GM23248 (cell line): ENCODE data around the gene BTAF1. TPM values are rescaled to one million over a fixed set of nuclear protein-coding genes. Genes with fewer than 3 reads are reported as not detected.

ENCODE experiments used
- DNase-seq: peaks from one replicate; pipeline ENCODE4 v3.0.0-alpha.2; 2015
- H2AFZ ChIP-seq: fragments of 200-600 bp; sonication (generic); 2 replicates; pipeline ENCODE4 v1.6.1; 2016; ENCODE audit warnings: antibody characterized with exemption
- H3F3A ChIP-seq: fragments of 200-600 bp; sonication (generic); 2 replicates; pipeline ENCODE4 v1.6.1; 2016; ENCODE audit warnings: mild to moderate bottlenecking, antibody characterized with exemption, mixed run types; ENCODE audit not compliant: insufficient read depth
- H3K27ac ChIP-seq: fragments of 200-600 bp; sonication (generic); 2 replicates; pipeline ENCODE4 v1.5.1; 2016; ENCODE audit warnings: mild to moderate bottlenecking
- H3K27me3 ChIP-seq: fragments of 200-600 bp; sonication (generic); replicated peaks from 2 replicates; pipeline ENCODE4 v1.6.1; 2016; ENCODE audit warnings: mild to moderate bottlenecking; ENCODE audit not compliant: insufficient read depth
- H3K36me3 ChIP-seq: fragments of 200-600 bp; sonication (generic); 2 replicates; pipeline ENCODE4 v1.6.1; 2016; ENCODE audit warnings: low read depth, mild to moderate bottlenecking
- H3K4me1 ChIP-seq: fragments of 200-600 bp; sonication (generic); 2 replicates; pipeline ENCODE4 v1.6.1; 2016; ENCODE audit warnings: mild to moderate bottlenecking; ENCODE audit not compliant: insufficient read depth
- H3K4me2 ChIP-seq: fragments of 200-600 bp; sonication (generic); one replicate; pipeline ENCODE4 v1.6.1; 2016; ENCODE audit warnings: mild to moderate bottlenecking; ENCODE audit not compliant: unreplicated experiment
- H3K4me3 ChIP-seq: fragments of 200-600 bp; sonication (generic); 2 replicates; pipeline ENCODE4 v1.5.1; 2016; ENCODE audit warnings: mild to moderate bottlenecking
- H3K79me2 ChIP-seq: fragments of 200-600 bp; sonication (generic); 2 replicates; pipeline ENCODE4 v1.6.1; 2016; ENCODE audit warnings: mild to moderate bottlenecking; ENCODE audit not compliant: insufficient read depth
- H3K9ac ChIP-seq: fragments of 200-600 bp; sonication (generic); 2 replicates; pipeline ENCODE4 v1.6.1; 2016; ENCODE audit warnings: mild to moderate bottlenecking
- H3K9me2 ChIP-seq: fragments of 200-600 bp; sonication (generic); 2 replicates; pipeline ENCODE4 v1.6.1; 2016; ENCODE audit warnings: mixed run types, mild to moderate bottlenecking, moderate library complexity; ENCODE audit not compliant: insufficient read depth
- H3K9me3 ChIP-seq: fragments of 200-600 bp; sonication (generic); one replicate; pipeline ENCODE4 v1.6.1; 2017; ENCODE audit warnings: low read depth
- H4K20me1 ChIP-seq: fragments of 200-600 bp; sonication (generic); 2 replicates; pipeline ENCODE4 v1.6.0; 2016; ENCODE audit not compliant: insufficient read depth
- EZH2 ChIP-seq: fragments of 200-600 bp; sonication (generic); IDR thresholded peaks from 2 replicates; pipeline ENCODE4 v1.6.1; 2018; ENCODE audit warnings: antibody characterized with exemption, mild to moderate bottlenecking; ENCODE audit not compliant: insufficient read depth, poor library complexity, severe bottlenecking
- EZH2phosphoT487 ChIP-seq: fragments of 200-600 bp; sonication (generic); IDR thresholded peaks from 2 replicates; pipeline ENCODE4 v1.6.1; 2018; ENCODE audit warnings: antibody characterized with exemption, moderate library complexity, mild to moderate bottlenecking, low read depth; ENCODE audit not compliant: insufficient read depth
- whole genome bisulfite sequencing, 2 experiments: methylation state at CpG; one replicate each; pipeline ENCODE4 v1.1.6; 2015 to 2017; ENCODE audit warnings: low lambda C conversion rate in 2 of 2, low coverage in 1 of 2; ENCODE audit errors: missing lambda C conversion rate in 2 of 2; 5-methylcytosine and 5-hydroxymethylcytosine counted together
- in situ Hi-C: fragments of 300-500 bp; cut with MboI; formaldehyde crosslinking; loops from 2 replicates; pipeline ENCODE4 v1.15.0; 2020
- polyA plus RNA-seq: library from polyadenylated mRNA; unstranded; fragments of >200 nt; fragmentation: Nextera tagmentation; extraction: Ambion mirVana; gene quantifications from 2 replicates; pipeline ENCODE4 v1.2.1, GENCODE V29; 2016
- total RNA-seq: library from RNA; depleted of rRNA; stranded (reverse); fragments of >200 nt; shearing (Covaris generic); gene quantifications from 2 replicates; pipeline ENCODE4 v1.2.3, GENCODE V29; 2014

BTAF1 gene
- total and polyA plus RNA-seq, 2 experiments from 2014 or later: 17.0 to 29.2 TPM

DNA sequence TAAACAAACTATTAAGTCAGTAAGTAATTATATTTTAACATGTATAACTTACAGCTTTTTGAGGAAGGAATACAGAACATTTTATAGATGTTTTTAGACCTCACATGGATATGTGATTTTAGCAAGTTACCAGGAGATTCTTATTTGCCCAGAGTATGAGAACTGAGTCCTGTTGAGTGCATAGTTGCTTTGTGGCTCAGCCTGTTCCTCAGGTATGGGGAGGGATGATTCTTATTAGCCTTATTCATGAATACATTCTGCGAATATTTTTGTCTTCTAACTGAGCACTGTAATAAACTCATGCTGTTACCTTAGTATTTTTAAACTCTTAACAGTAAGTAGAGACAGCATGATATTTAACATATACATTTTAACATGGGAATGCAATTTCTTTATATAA, 17.9 kb downstream of the BTAF1 start:
- no peaks in the 10 kb centered on the region for H3K27me3 ChIP-seq
- H3K9me2 ChIP-seq: no peaks in the 10 kb centered on the region
- no peak overlapping the region for H2AFZ ChIP-seq
- no peak for DNase-seq
- no peaks in the 10 kb centered on the region for H3K9me3 ChIP-seq
- peaks cover 17% of the 10 kb centered on the region for H3K36me3 ChIP-seq
- no peak overlapping the region for H3K27ac ChIP-seq
- no peak overlapping the region for H3K9ac ChIP-seq
- TF ChIP-seq EZH2 (no peak), EZH2phosphoT487 (no peak)
- no peak overlapping the region for H3K4me2 ChIP-seq
- WGBS, 2 experiments: 100% methylated on average over 1 of the region's 1 CpG
- no peak overlapping the region for H3K4me3 ChIP-seq
- peaks cover 90% of the 10 kb centered on the region for H3K79me2 ChIP-seq
- H3F3A ChIP-seq: peaks cover 16% of the 10 kb centered on the region
- peaks cover 9% of the 10 kb centered on the region for H3K4me1 ChIP-seq
- peaks cover 3% of the 10 kb centered on the region; the same call in 1 of the 2 replicates for H4K20me1 ChIP-seq
- in situ Hi-C loops: no loop called here

DNA sequence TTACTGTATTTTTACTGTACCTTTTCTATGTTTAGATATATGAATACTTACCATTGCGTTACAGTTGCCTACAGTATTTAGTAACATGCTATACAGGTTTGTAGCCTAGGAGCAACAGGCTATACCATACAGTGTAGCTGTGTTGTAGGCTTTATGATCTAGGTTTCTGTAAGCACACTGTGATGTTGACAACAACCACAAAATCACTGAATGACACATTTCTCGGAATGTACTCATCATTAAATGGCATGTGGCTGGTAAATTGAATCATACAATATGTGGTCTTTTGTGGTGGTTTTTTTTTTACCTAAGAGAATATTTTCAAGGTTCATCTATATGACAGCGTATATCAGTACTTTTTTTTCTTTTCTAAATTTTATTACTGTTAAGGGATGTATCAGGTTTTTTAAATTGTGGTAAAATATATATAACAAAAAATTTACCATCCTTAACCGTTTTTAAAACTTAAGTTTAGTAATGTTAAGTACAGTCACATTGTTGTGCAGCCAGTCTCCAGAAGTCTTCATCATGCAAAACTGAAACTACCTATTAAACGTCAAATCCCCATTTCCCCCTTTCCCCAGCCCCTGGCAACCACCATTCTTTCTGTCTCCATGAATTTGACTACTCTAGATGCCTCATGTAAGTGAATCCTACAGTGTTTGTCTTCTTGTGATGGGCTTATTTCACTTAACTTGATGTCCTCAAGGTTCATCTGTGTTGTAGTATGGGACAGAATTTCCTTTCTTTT, 21.5 kb downstream of the BTAF1 start:
- Histone ChIP-seq H3K79me2 (peaks cover 88% of the 10 kb centered on the region), H4K20me1 (0 out of 2 replicates have a peak, but pooled peaks cover 3% of the 10 kb centered on the region), H3K9me2 (no peaks in the 10 kb centered on the region), H3K9ac (no peak overlapping the region), H3K9me3 (no peaks in the 10 kb centered on the region), H2AFZ (no peak overlapping the region), H3K27ac (peak overlapping the region; percentile 54), H3K36me3 (peaks cover 21% of the 10 kb centered on the region), H3K4me1 (peaks cover 9% of the 10 kb centered on the region), H3K4me2 (no peak overlapping the region), H3K27me3 (no peaks in the 10 kb centered on the region), H3K4me3 (no peak overlapping the region), H3F3A (peaks cover 16% of the 10 kb centered on the region)
- in situ Hi-C loops: no loop called here
- no peak for TF ChIP-seq EZH2
- no peak for TF ChIP-seq EZH2phosphoT487
- DNase-seq: peak; percentile 74
- WGBS, 2 experiments: 70 to 71% methylated on average over 5 of the region's 5 CpGs

DNA sequence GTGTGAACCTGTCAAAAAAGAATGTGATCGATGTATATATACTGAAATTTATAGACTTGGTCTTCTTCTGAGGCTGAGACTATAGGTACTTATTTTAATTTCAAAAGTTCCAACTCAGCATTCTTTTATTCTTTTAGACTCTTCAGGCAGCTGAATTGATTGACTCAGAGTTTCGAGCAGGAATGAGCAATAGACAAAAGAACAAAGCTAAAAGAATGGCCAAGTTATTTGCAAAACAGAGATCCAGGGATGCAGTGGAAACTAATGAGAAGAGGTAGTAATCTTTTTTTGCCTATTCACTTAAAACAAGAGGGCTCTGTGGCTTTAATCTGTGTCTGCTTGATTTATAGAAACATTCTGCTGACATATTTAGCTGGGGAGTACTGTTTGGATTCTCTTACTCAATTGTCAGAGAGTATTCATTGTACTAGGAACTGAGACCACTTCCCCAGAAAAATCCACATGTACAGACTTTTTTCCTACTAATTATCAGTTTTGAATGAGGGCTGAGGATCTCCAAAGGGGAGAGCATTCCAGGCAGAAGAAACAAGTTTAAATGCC, 30.1 kb downstream of the BTAF1 start:
- DNase-seq: no peak
- Histone ChIP-seq H3K36me3 (peaks cover 64% of the 10 kb centered on the region), H3K4me3 (no peak overlapping the region)

DNA sequence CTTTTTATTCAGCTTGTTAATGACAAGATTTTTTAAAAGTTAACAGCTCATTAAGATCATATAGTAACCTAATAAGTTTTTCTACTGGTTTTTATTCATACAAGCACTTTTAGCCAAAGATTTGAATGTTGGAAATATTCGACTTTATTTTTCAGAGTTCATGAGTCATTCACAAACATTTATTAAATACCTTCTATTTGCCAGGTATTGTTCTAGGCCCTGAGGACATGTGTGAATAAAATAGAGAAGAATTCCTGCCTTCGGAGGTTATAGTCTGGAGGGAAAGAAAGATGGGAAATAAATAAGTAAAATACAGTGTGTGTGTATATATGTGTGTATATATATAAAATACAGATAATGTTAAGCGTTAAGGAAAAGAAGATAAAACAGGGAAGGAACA, 31.5 kb downstream of the BTAF1 start:
- Histone ChIP-seq H3K9me2 (no peaks in the 10 kb centered on the region), H2AFZ (no peak overlapping the region), H3K4me2 (no peak overlapping the region), H3K27ac (no peak overlapping the region), H3K27me3 (no peaks in the 10 kb centered on the region), H4K20me1 (no peaks in the 10 kb centered on the region), H3K36me3 (peaks cover 71% of the 10 kb centered on the region), H3F3A (no peaks in the 10 kb centered on the region), H3K4me1 (no peaks in the 10 kb centered on the region), H3K9me3 (no peaks in the 10 kb centered on the region), H3K9ac (no peak overlapping the region), H3K4me3 (no peak overlapping the region), H3K79me2 (peaks cover 50% of the 10 kb centered on the region)
- TF ChIP-seq EZH2: no peak
- TF ChIP-seq EZH2phosphoT487: no peak
- WGBS, 2 experiments: 93 to 95% methylated on average over 3 of the region's 3 CpGs
- in situ Hi-C loops: no loop called here
- DNase-seq: no peak

More for the DNA sequence above, 30.1 kb downstream of the BTAF1 start:
- H3K9ac ChIP-seq: no peak overlapping the region
- 94 to 100% methylated on average over 2 of the region's 2 CpGs for WGBS, 2 experiments
- in situ Hi-C loops: no loop called here
- no peaks in the 10 kb centered on the region for H3K27me3 ChIP-seq
- TF ChIP-seq EZH2phosphoT487 (no peak), EZH2 (no peak)
- no peaks in the 10 kb centered on the region for H3K4me1 ChIP-seq
- peaks cover 63% of the 10 kb centered on the region for H3K79me2 ChIP-seq
- H3K4me2 ChIP-seq: no peak overlapping the region
- no peaks in the 10 kb centered on the region for H3K9me2 ChIP-seq
- H2AFZ ChIP-seq: no peak overlapping the region
- no peaks in the 10 kb centered on the region for H3K9me3 ChIP-seq
- H3F3A ChIP-seq: no peaks in the 10 kb centered on the region
- H3K27ac ChIP-seq: no peak overlapping the region
- H4K20me1 ChIP-seq: 0 out of 2 replicates have a peak, but pooled peaks cover 3% of the 10 kb centered on the region
